Kidney epithelial cell (primary cell): ENCODE data around the gene ATP23. TPM values are rescaled to one million over a fixed set of nuclear protein-coding genes. Genes with fewer than 3 reads are reported as not detected.

Experiments
- DNase-seq: peaks from one replicate; pipeline ENCODE4 v3.0.0-alpha.2; 2010; ENCODE audit warnings: low read depth
- H3K27me3 ChIP-seq: 2 replicates; pipeline ENCODE4 v1.6.0; 2011; ENCODE audit warnings: low read length; ENCODE audit not compliant: control insufficient read depth, insufficient read depth
- H3K36me3 ChIP-seq: 2 replicates; pipeline ENCODE4 v1.5.1; 2011; ENCODE audit warnings: low read length; ENCODE audit not compliant: control insufficient read depth, insufficient read depth
- H3K4me3 ChIP-seq: 2 replicates; pipeline ENCODE4 v1.5.1; 2011; ENCODE audit warnings: low read depth, mild to moderate bottlenecking, control low read depth, low read length
- total RNA-seq: library from RNA; depleted of rRNA; stranded (reverse); fragments of >200 nt; gene quantifications from 2 replicates; pipeline ENCODE4 v1.2.3, GENCODE V29; 2015
- TF ChIP-seq, protein P1 (sequence below): IDR thresholded peaks from 2 replicates; pipeline ENCODE4 v1.5.1; 2011; ENCODE audit warnings: mild to moderate bottlenecking, moderate library complexity, low read length, control low read depth, inconsistent platforms; ENCODE audit not compliant: insufficient read depth, poor library complexity, severe bottlenecking

The ATP23 gene
- total RNA-seq, 1 donor from 2014 or later, result 8.0 TPM

DNA sequence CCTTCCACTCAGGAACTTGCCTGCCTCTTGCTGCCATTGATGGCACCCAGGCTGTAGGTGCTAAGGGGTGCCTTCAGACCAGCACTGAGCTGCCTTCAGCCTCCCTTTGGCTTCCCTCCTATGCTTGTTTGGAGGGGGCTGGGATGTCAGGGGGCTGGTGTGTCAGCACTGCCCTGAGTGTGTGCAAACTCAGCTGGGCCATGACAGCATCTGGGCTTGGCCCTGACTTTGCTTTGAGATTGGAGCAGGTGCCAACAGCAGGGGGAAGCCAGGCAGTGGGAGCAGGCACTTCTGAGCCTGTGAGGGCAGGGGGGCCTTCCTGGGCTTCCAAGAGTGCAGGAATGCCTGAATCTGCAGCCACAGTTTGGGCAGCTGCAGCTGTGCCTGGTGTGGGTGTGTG lies 56.9 kb downstream of the ATP23 start:
- Histone ChIP-seq H3K36me3 (no peaks in the 10 kb centered on the region), H3K27me3 (no peaks in the 10 kb centered on the region), H3K4me3 (no peak overlapping the region)
- no peak for DNase-seq
- TF ChIP-seq, protein P1, sequence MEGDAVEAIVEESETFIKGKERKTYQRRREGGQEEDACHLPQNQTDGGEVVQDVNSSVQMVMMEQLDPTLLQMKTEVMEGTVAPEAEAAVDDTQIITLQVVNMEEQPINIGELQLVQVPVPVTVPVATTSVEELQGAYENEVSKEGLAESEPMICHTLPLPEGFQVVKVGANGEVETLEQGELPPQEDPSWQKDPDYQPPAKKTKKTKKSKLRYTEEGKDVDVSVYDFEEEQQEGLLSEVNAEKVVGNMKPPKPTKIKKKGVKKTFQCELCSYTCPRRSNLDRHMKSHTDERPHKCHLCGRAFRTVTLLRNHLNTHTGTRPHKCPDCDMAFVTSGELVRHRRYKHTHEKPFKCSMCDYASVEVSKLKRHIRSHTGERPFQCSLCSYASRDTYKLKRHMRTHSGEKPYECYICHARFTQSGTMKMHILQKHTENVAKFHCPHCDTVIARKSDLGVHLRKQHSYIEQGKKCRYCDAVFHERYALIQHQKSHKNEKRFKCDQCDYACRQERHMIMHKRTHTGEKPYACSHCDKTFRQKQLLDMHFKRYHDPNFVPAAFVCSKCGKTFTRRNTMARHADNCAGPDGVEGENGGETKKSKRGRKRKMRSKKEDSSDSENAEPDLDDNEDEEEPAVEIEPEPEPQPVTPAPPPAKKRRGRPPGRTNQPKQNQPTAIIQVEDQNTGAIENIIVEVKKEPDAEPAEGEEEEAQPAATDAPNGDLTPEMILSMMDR, result no peak

DNA sequence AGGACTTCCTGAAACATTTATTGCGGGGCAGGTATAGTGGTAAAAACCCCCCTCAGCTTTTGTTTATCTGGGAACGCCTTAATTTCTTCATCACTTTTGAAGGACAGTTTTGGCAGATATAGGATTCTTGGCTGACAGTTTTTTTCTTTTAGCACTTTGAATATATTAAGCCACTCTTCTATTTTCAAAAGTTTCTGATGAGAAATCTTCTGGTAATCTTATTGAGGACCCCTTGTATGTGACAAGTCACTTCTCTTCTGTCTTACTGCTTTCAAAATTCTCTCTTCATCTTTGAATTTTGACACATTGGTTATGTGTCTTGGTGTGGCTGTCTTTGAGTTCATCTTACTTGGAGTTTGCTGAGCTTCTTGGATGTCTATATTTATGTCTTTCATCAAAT lies 59.1 kb downstream of the ATP23 start:
- TF ChIP-seq, protein P1, result no peak
- Histone ChIP-seq H3K27me3 (no peaks in the 10 kb centered on the region), H3K4me3 (no peak overlapping the region), H3K36me3 (no peaks in the 10 kb centered on the region)
- no peak for DNase-seq

DNA sequence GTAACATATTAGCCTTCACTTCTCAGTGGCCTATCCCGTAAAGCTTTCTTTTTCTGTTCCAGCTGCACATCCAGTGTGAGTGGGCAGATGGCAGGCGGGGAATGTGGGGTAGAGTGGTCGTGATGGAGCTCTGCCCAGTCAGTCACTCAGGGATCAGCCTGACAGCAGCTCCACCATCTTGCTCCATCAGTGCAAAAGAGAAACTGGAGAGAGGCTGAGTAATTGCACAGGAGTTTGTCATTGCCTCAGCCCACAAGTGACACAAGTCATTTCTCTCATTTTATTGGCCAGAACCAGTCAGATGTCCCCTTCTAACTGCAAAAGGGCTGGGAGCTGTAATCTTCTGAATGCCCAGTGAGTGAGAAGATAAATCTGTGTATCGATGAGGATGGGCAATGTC lies 66.5 kb downstream of the ATP23 start:
- Histone ChIP-seq H3K27me3 (no peaks in the 10 kb centered on the region), H3K4me3 (no peak overlapping the region), H3K36me3 (no peaks in the 10 kb centered on the region)
- TF ChIP-seq, protein P1, result no peak
- DNase-seq, result no peak

DNA sequence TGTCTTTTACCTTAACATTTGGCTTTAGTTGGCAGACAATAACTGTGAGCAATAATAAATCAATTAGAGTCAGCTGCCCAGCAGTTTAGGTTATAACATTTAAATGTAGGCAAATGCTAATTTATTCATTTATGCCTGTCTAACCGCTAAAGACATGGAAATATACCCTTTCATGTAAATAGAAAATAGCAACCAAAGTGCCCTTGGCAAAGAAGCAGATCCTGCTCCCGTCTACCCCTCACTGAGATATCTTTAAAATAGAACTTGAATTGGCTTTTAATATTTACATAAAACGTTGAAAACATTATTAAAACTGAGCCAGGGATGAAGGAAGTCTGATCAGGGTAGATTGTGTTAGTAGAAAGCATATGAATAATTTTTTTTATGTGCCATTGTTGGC lies 67.3 kb downstream of the ATP23 start:
- TF ChIP-seq, protein P1, result no peak
- no peaks in the 10 kb centered on the region for H3K36me3 ChIP-seq
- H3K27me3 ChIP-seq, result no peaks in the 10 kb centered on the region
- no peak for DNase-seq
- no peak overlapping the region for H3K4me3 ChIP-seq

Other genes starting within 250 kb of the ATP23 start
- 268 and 310 TPM in 2 replicates for gene OS9, start 247.4 kb upstream of the ATP23 start, total RNA-seq
- gene AGAP2, start 202.8 kb upstream of the ATP23 start, total RNA-seq, result under 0.01 TPM in 1 of 2 replicates, not detected in the other
- gene TSPAN31, start 196.5 kb upstream of the ATP23 start, total RNA-seq, result 39.6 and 77.1 TPM in 2 replicates
- gene CDK4, start 189.3 kb upstream of the ATP23 start, total RNA-seq, result 257 and 298 TPM in 2 replicates
- gene MARCHF9, start 186.5 kb upstream of the ATP23 start, total RNA-seq, result 15.1 and 16.7 TPM in 2 replicates
- 4.3 and 5.2 TPM in 2 replicates for gene CYP27B1, start 174.5 kb upstream of the ATP23 start, total RNA-seq
- gene METTL1, start 169.5 kb upstream of the ATP23 start, total RNA-seq, result 20.3 and 22.4 TPM in 2 replicates
- 7.3 and 11.3 TPM in 2 replicates for gene EEF1AKMT3, start 169.0 kb upstream of the ATP23 start, total RNA-seq
- gene TSFM, start 158.8 kb upstream of the ATP23 start, total RNA-seq, result 21.5 and 31.5 TPM in 2 replicates
- gene AVIL, start 122.8 kb upstream of the ATP23 start, total RNA-seq, result 0.17 and 3.0 TPM in 2 replicates
- gene CTDSP2, start 94.8 kb upstream of the ATP23 start, total RNA-seq, result 71.2 and 79.1 TPM in 2 replicates